Endothelial cell of umbilical vein (primary cell): ENCODE data around the gene NRXN3. TPM values are rescaled to one million over a fixed set of nuclear protein-coding genes. Genes with fewer than 3 reads are reported as not detected.

ENCODE experiments used
- BruUV-seq: library from RNA; stranded (reverse); fragments of 400-500 nt; replicated peaks from 2 replicates; lab custom pipeline; 2021; lab: Mats Ljungman, UMichigan
- CTCF ChIA-PET: fragments of 300-600, 350-600 bp; sonication (Branson Sonifier 250); formaldehyde crosslinking; loops from one replicate; lab custom pipeline; 2021; ENCODE audit warnings: antibody characterized with exemption, inconsistent platforms; lab: Charles Lee
- POLR2A ChIA-PET: fragments of 300-600, 350-600 bp; sonication (Branson Sonifier 250); formaldehyde crosslinking; loops from one replicate; lab custom pipeline; 2021; ENCODE audit warnings: antibody characterized with exemption, inconsistent platforms; lab: Charles Lee
- DNase-seq: peaks from one replicate; pipeline ENCODE4 v3.0.0-alpha.2; 2011; ENCODE audit warnings: low read depth, low spot score
- FAIRE-seq: peaks from 2 replicates; lab custom pipeline; 2011; peaks lifted over from hg19 to GRCh38; lab: Jason Lieb, UNC
- H2AFZ ChIP-seq: 2 replicates; pipeline ENCODE4 v1.6.0; 2012; ENCODE audit warnings: low read depth, low read length, control low read depth, inconsistent platforms
- H3K27ac ChIP-seq: 2 replicates; pipeline ENCODE4 v1.5.1; 2011; ENCODE audit warnings: low read depth, mild to moderate bottlenecking, control low read depth, low read length, moderate library complexity; ENCODE audit not compliant: insufficient read depth
- H3K27me3 ChIP-seq, 2 experiments: 2 replicates each; pipeline versions ENCODE4 v1.6.0 to v1.6.1; 2011; ENCODE audit warnings: low read length in 2 of 2, mixed read lengths in 1 of 2; ENCODE audit not compliant: control insufficient read depth in 2 of 2, insufficient read depth in 2 of 2
- H3K36me3 ChIP-seq, 2 experiments: 2 replicates in 1 of 2; 3 replicates in 1 of 2; pipeline ENCODE4 v1.5.1; 2011; ENCODE audit warnings: low read length in 2 of 2, mild to moderate bottlenecking in 1 of 2, moderate library complexity in 1 of 2; ENCODE audit not compliant: control insufficient read depth in 2 of 2, insufficient read depth in 2 of 2; ENCODE audit errors: extremely low read depth in 1 of 2
- H3K4me1 ChIP-seq: 3 replicates; pipeline ENCODE4 v1.5.1; 2011; ENCODE audit warnings: mild to moderate bottlenecking, low read length; ENCODE audit not compliant: control insufficient read depth, insufficient read depth; ENCODE audit errors: extremely low read depth
- H3K4me2 ChIP-seq: 2 replicates; pipeline ENCODE4 v1.6.1; 2011; ENCODE audit warnings: low read length, control low read depth, mixed read lengths; ENCODE audit not compliant: insufficient read depth
- H3K4me3 ChIP-seq, 3 experiments: fragments of 200-600 bp in 1 of 3; sonication (generic), shearing (Covaris generic) in 1 of 3; replicated peaks in 1 of 3; 2 replicates each; pipeline ENCODE4 v1.5.1; 2011 to 2016; ENCODE audit warnings: control low read depth in 3 of 3, low read length in 3 of 3, mild to moderate bottlenecking in 2 of 3, inconsistent platforms in 1 of 3, low read depth in 1 of 3, moderate library complexity in 1 of 3; ENCODE audit not compliant: insufficient read depth in 1 of 3
- H3K79me2 ChIP-seq: 2 replicates; pipeline ENCODE4 v1.6.0; 2012; ENCODE audit warnings: low read length, inconsistent platforms; ENCODE audit not compliant: control insufficient read depth, insufficient read depth
- H3K9ac ChIP-seq: replicated peaks from 2 replicates; pipeline ENCODE3; 2011; ENCODE audit warnings: low read length, control low read depth; ENCODE audit not compliant: insufficient read depth; ENCODE audit errors: extremely low read depth
- H3K9me1 ChIP-seq: replicated peaks from 3 replicates; pipeline ENCODE4 v1.6.0; 2011; ENCODE audit warnings: mild to moderate bottlenecking, low read length; ENCODE audit not compliant: control insufficient read depth, insufficient read depth; ENCODE audit errors: extremely low read depth
- H3K9me3 ChIP-seq: replicated peaks from 2 replicates; pipeline ENCODE4 v1.5.1; 2012; ENCODE audit warnings: low read length, inconsistent platforms; ENCODE audit not compliant: control insufficient read depth, insufficient read depth
- H4K20me1 ChIP-seq: replicated peaks from 2 replicates; pipeline ENCODE3; 2011; ENCODE audit warnings: mild to moderate bottlenecking, low read length; ENCODE audit not compliant: control insufficient read depth, insufficient read depth; ENCODE audit errors: extremely low read depth
- CTCF ChIP-seq, 2 donors: IDR thresholded peaks; 1 replicate in 1 of 2; 2 replicates in 1 of 2; pipeline ENCODE4 v1.5.1; 2011; ENCODE audit warnings: low read length in 2 of 2, mild to moderate bottlenecking in 2 of 2, moderate library complexity in 2 of 2, control low read depth in 1 of 2, inconsistent platforms in 1 of 2, low read depth in 1 of 2; ENCODE audit not compliant: insufficient read depth in 1 of 2; ENCODE audit errors: extremely low read depth in 1 of 2
- EZH2 ChIP-seq: IDR thresholded peaks from 2 replicates; pipeline ENCODE4 v1.6.1; 2012; ENCODE audit warnings: borderline replicate concordance, low read depth, mild to moderate bottlenecking, moderate library complexity, low read length, inconsistent platforms; ENCODE audit not compliant: severe bottlenecking
- FOS ChIP-seq: IDR thresholded peaks from 2 replicates; pipeline ENCODE4 v1.6.1; 2011; ENCODE audit warnings: mild to moderate bottlenecking, low read length, moderate library complexity, borderline replicate concordance; ENCODE audit not compliant: insufficient read depth
- GATA2 ChIP-seq: IDR thresholded peaks from 2 replicates; pipeline ENCODE4 v1.7.0; 2011; ENCODE audit warnings: low read depth, mild to moderate bottlenecking, moderate library complexity, mixed read lengths, low read length; ENCODE audit not compliant: insufficient read length, insufficient read depth
- JUN ChIP-seq: IDR thresholded peaks from 2 replicates; pipeline ENCODE4 v1.6.1; 2011; ENCODE audit warnings: borderline replicate concordance, low read depth; ENCODE audit not compliant: insufficient read length, insufficient read depth
- MYC ChIP-seq: IDR thresholded peaks from one replicate; pipeline ENCODE4 v1.6.1; 2011; ENCODE audit warnings: mild to moderate bottlenecking, low read depth, low read length
- POLR2A ChIP-seq: IDR thresholded peaks from 2 replicates; pipeline ENCODE4 v1.6.1; 2012; ENCODE audit warnings: low read depth, mild to moderate bottlenecking, control low read depth, low read length
- POLR2AphosphoS5 ChIP-seq: IDR thresholded peaks from 2 replicates; pipeline ENCODE4 v1.6.1; 2012; ENCODE audit warnings: low read depth, mild to moderate bottlenecking, control low read depth, low read length, moderate library complexity; ENCODE audit not compliant: insufficient read depth
- dilution Hi-C: fragments of 300-500 bp; cut with MboI; formaldehyde crosslinking; loops from one replicate; pipeline ENCODE4 v1.15.0; 2019; ENCODE audit warnings: low sequenced_read_pairs; ENCODE audit not compliant: extremely low pct_ligation_motif_present
- intact Hi-C: fragments of 100-400 bp; cut with micrococcal nuclease; formaldehyde crosslinking; loops from one replicate; pipeline ENCODE4 v1.10.0; 2022
- polyA plus RNA-seq, 4 experiments: library from polyadenylated mRNA; depleted of rRNA in 3 of 4; stranded (reverse) in 3 of 4; unstranded in 1 of 4; fragments of >200 nt; gene quantifications; 2 replicates each; pipeline versions ENCODE4 v1.2.1 to v1.2.3, GENCODE V29; 2011 to 2012; ENCODE audit warnings: missing spikeins in 1 of 4
- total RNA-seq: library from RNA; stranded (reverse); gene quantifications from 2 replicates; pipeline ENCODE4 v1.2.3, GENCODE V29; 2021
- TF ChIP-seq, protein P1 (sequence below): IDR thresholded peaks from 2 replicates; pipeline ENCODE4 v1.6.1; 2011; ENCODE audit not compliant: insufficient read depth, insufficient read length

NRXN3 gene
- total and polyA plus RNA-seq, 2 donors (not counting 3 experiments of a cell fraction or from before 2014, with no cell fraction given): 0.72 to 4.2 TPM

DNA sequence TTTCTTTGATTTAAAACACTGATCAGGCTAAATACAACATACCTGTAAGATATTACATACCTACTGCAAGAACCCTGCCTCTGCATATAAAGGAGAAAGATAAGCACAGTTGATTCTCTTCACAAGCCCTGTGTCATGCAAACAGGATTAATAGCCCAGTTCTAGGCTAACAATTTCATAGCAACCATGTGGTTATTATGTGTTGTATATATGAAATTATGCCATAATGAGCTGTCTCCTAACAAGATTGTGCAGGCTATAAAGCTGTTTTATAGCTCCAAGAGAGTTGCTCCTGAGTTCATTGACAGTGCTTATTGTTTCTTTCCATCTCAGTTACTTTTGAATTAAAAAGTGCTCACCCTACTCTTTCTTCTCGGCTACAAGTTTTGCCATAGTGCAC lies 1431.9 kb downstream of the NRXN3 start:
- Histone ChIP-seq H3K36me3 (no peaks in the 10 kb centered on the region), H3K4me1 (no peaks in the 10 kb centered on the region), H3K4me3 (no peak overlapping the region), H2AFZ (no peak overlapping the region), H3K27ac (no peak overlapping the region), H3K79me2 (no peaks in the 10 kb centered on the region), H3K4me2 (no peak overlapping the region), H3K9me1 (no peaks in the 10 kb centered on the region), H3K9me3 (no peaks in the 10 kb centered on the region), H3K9ac (no peak overlapping the region), H3K27me3 (no peaks in the 10 kb centered on the region), H4K20me1 (no peaks in the 10 kb centered on the region)
- TF ChIP-seq MYC (no peak), GATA2 (no peak), POLR2AphosphoS5 (no peak), POLR2A (no peak), EZH2 (no peak), FOS (no peak), CTCF (IDR thresholded peaks at IDR 0.05; ENCODE audit: extremely low read depth in 1 of 2, insufficient read depth in 1 of 2, low read depth in 1 of 2, low read length in 2 of 2) (no peak), JUN (no peak)
- TF ChIP-seq, protein P1, sequence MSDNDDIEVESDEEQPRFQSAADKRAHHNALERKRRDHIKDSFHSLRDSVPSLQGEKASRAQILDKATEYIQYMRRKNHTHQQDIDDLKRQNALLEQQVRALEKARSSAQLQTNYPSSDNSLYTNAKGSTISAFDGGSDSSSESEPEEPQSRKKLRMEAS: no peak
- no TSS peak for BruUV-seq
- ChIA-PET CTCF (no interaction called here), POLR2A (no interaction called here)
- no peak for FAIRE-seq
- no peak for DNase-seq
- intact Hi-C loops: no loop called here
- dilution Hi-C loops: no loop called here
